IPS-18a (cell line): ENCODE data around the gene ADAMTS3.

ENCODE experiments used
- H3K27ac ChIP-seq: one replicate; pipeline ENCODE4 v1.5.1; 2013; ENCODE audit warnings: low read length
- H3K27me3 ChIP-seq: one replicate; pipeline ENCODE4 v1.6.1; 2013; ENCODE audit warnings: mild to moderate bottlenecking, low read length; ENCODE audit not compliant: control insufficient read depth, insufficient read depth
- H3K36me3 ChIP-seq: one replicate; pipeline ENCODE4 v1.6.1; 2013; ENCODE audit warnings: low read depth, low read length; ENCODE audit not compliant: control insufficient read depth
- H3K4me1 ChIP-seq: one replicate; pipeline ENCODE4 v1.6.1; 2013; ENCODE audit warnings: low read depth, low read length; ENCODE audit not compliant: control insufficient read depth
- H3K4me3 ChIP-seq: one replicate; pipeline ENCODE4 v1.5.1; 2013; ENCODE audit warnings: low read length
- H3K9ac ChIP-seq: one replicate; pipeline ENCODE4 v1.6.1; 2013; ENCODE audit warnings: mild to moderate bottlenecking, low read length, moderate library complexity
- H3K9me3 ChIP-seq: one replicate; pipeline ENCODE4 v1.6.1; 2013; ENCODE audit warnings: low read depth, low read length; ENCODE audit not compliant: control insufficient read depth

The ADAMTS3 gene

DNA sequence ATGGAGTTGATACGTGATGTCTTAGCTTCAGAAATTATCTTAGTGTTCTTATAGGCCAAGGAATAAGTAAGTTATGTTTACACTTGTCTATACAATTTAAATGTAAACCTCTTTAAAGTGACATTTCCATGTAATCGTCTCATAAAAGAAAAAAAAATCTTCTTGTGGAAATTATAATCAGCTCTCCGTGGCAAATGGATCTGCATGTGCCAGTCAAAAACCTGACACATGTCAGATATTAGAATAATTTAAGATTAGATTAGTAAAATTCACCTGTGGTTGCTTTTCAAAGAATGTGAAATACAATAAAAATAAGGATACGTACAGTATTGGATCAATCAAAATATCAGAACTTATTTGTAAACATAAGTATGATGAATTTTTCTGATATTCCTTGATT, 263.9 kb downstream of the ADAMTS3 start:
- Histone ChIP-seq H3K27ac (no peak overlapping the region), H3K36me3 (no peaks in the 10 kb centered on the region), H3K4me3 (no peak overlapping the region), H3K9me3 (no peaks in the 10 kb centered on the region), H3K27me3 (no peaks in the 10 kb centered on the region), H3K9ac (no peak overlapping the region), H3K4me1 (no peaks in the 10 kb centered on the region)

GRCh38 chr4:72302981-72303704, 265.9 kb downstream of the ADAMTS3 start:
- no peaks in the 10 kb centered on the region for H3K36me3 ChIP-seq
- H3K27me3 ChIP-seq: no peaks in the 10 kb centered on the region
- H3K9ac ChIP-seq: no peak overlapping the region
- H3K4me3 ChIP-seq: no peak overlapping the region
- no peaks in the 10 kb centered on the region for H3K4me1 ChIP-seq
- no peak overlapping the region for H3K27ac ChIP-seq
- no peaks in the 10 kb centered on the region for H3K9me3 ChIP-seq

DNA sequence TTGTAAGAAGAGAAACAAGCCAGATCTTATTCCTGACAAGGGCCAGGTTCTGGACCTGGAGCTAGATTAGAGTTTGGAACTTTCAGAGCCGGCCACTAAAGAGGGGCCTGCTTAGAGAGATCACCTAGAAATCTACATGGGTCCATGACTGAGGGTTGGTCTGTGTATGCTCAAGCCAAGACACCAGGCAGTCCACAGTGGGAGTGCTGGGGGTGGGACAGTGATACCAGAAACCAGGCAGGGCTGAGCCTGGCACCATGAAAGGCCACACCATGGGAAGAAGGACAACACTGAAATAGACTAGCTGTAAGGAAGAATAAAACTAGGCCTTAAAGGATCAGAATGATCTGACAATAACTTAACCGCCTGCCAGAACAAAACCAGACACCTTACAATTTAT, 267.3 kb downstream of the ADAMTS3 start:
- H3K9ac ChIP-seq: no peak overlapping the region

GRCh38 chr4:72300126-72300525, 268.9 kb downstream of the ADAMTS3 start:
- Histone ChIP-seq H3K4me3 (no peak overlapping the region), H3K9ac (no peak overlapping the region), H3K27me3 (no peaks in the 10 kb centered on the region), H3K27ac (no peak overlapping the region), H3K36me3 (no peaks in the 10 kb centered on the region), H3K9me3 (no peaks in the 10 kb centered on the region), H3K4me1 (no peaks in the 10 kb centered on the region)

More for the DNA sequence above, 267.3 kb downstream of the ADAMTS3 start:
- H3K4me1 ChIP-seq: no peaks in the 10 kb centered on the region
- no peak overlapping the region for H3K4me3 ChIP-seq
- no peaks in the 10 kb centered on the region for H3K9me3 ChIP-seq
- no peak overlapping the region for H3K27ac ChIP-seq
- H3K27me3 ChIP-seq: no peaks in the 10 kb centered on the region
- H3K36me3 ChIP-seq: no peaks in the 10 kb centered on the region

DNA sequence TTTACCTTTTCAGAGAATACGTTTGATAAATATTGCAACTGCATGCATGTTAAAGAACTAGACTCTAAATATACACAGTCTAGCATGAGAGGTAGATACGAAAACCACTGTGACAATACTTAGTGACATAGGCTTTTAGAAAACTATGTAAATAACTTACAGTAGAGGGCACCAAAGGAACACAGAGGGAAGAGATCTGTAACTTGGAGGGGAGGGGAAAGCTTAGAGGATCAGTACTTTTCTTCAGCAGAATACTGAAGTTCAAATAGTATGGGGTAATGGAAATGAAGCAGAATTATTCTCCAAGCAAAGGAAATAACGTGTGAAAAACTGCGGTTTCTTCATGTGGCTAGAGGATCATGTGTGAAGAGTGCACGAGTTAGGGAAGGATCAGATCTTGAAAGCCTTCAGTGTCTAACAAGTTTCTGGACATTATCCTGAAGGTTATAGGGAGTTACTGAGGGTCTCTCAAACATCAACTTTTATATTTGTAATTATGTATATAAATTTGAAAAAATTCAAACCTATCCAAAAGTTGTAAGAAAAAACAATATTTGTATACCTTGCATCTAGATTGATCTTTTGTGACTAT, 273.0 kb downstream of the ADAMTS3 start:
- no peak overlapping the region for H3K27ac ChIP-seq
- no peaks in the 10 kb centered on the region for H3K27me3 ChIP-seq
- H3K36me3 ChIP-seq: no peaks in the 10 kb centered on the region
- no peak overlapping the region for H3K4me3 ChIP-seq
- no peaks in the 10 kb centered on the region for H3K9me3 ChIP-seq
- H3K9ac ChIP-seq: no peak overlapping the region
- no peaks in the 10 kb centered on the region for H3K4me1 ChIP-seq

GRCh38 chr4:72290737-72291136, 278.3 kb downstream of the ADAMTS3 start:
- Histone ChIP-seq H3K36me3 (no peaks in the 10 kb centered on the region), H3K27ac (no peak overlapping the region), H3K9ac (no peak overlapping the region), H3K27me3 (no peaks in the 10 kb centered on the region), H3K4me1 (no peaks in the 10 kb centered on the region), H3K9me3 (no peaks in the 10 kb centered on the region), H3K4me3 (no peak overlapping the region)

DNA sequence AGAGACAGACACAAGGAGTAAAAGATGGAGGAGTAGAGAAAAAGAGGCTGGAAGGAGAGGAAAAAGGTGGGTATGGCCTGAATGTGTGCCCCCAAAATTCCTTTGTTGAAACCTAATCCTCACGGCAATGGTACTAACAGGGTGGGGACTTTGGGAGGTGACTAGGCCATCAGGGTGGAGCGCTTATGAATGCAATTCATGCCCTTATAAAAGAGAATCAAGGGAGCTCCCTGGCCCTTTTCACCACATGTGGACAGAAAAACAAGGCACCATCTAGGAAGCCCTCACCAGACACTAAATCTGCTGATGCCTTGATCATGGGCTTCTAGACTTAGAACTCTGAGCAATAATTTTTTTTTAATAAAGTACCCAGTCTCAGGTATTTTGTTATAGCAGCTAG, 282.1 kb downstream of the ADAMTS3 start:
- no peak overlapping the region for H3K9ac ChIP-seq
- H3K27me3 ChIP-seq: no peaks in the 10 kb centered on the region
- no peak overlapping the region for H3K4me3 ChIP-seq
- H3K4me1 ChIP-seq: no peaks in the 10 kb centered on the region
- no peak overlapping the region for H3K27ac ChIP-seq
- no peaks in the 10 kb centered on the region for H3K9me3 ChIP-seq
- no peaks in the 10 kb centered on the region for H3K36me3 ChIP-seq

DNA sequence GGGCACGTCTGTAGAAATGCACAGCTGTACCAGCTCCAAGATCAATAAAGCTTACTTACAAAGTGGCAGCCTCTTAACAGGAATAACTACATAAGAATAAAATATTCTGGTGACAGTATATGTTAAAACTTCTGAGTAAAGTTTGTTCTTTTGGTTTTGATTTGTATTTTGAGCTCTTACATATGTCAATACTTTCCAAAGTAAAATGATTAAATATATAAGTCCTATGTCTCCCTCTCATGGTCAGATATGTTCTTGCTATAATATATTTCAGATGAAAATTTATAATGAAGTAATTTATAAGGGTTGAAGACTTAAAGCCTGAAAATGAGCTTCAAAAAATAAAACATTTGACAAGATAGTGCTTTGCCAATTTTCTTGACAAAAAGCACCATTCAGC, 282.8 kb downstream of the ADAMTS3 start:
- Histone ChIP-seq H3K27ac (no peak overlapping the region), H3K9me3 (no peaks in the 10 kb centered on the region), H3K4me1 (no peaks in the 10 kb centered on the region), H3K36me3 (no peaks in the 10 kb centered on the region), H3K4me3 (no peak overlapping the region), H3K9ac (no peak overlapping the region), H3K27me3 (no peaks in the 10 kb centered on the region)

DNA sequence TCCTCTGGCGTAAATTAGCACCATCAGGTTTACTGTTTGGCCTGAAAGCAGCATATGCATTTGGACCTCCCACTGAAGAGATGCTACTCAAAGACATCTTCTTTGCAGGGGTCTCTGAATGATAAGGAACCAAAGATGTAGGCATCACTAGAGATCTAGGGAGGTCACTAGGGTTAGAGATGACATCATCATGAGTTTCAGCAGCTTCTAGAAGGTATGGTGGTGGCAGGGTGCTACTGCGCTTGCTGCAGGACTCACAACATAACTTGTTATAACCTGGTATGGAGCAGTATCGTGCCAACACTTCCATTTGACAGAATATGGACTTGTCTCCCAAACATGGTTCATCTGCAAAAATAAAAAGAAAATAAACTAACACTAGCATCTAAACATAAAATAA, 285.7 kb downstream of the ADAMTS3 start:
- Histone ChIP-seq H3K36me3 (no peaks in the 10 kb centered on the region), H3K4me3 (no peak overlapping the region), H3K9me3 (no peaks in the 10 kb centered on the region), H3K27ac (no peak overlapping the region), H3K4me1 (no peaks in the 10 kb centered on the region), H3K9ac (no peak overlapping the region), H3K27me3 (no peaks in the 10 kb centered on the region)

- Histone ChIP-seq H3K27me3 (no peaks in the 10 kb centered on the region), H3K4me3 (no peak overlapping the region)
Observed at GRCh38 chr4:72280252-72280651, 288.8 kb downstream of the ADAMTS3 start.

GRCh38 chr4:72275381-72275780, 293.6 kb downstream of the ADAMTS3 start:
- H3K9me3 ChIP-seq: peaks cover 4% of the 10 kb centered on the region
- H3K4me3 ChIP-seq: no peak overlapping the region
- no peak overlapping the region for H3K27ac ChIP-seq

More at GRCh38 chr4:72280252-72280651, 288.8 kb downstream of the ADAMTS3 start:
- H3K36me3 ChIP-seq: no peaks in the 10 kb centered on the region
- H3K27ac ChIP-seq: no peak overlapping the region
- H3K4me1 ChIP-seq: no peaks in the 10 kb centered on the region
- no peak overlapping the region for H3K9ac ChIP-seq
- no peaks in the 10 kb centered on the region for H3K9me3 ChIP-seq

GRCh38 chr4:72274251-72274650, 294.8 kb downstream of the ADAMTS3 start:
- no peak overlapping the region for H3K9ac ChIP-seq
- H3K4me3 ChIP-seq: no peak overlapping the region
- no peaks in the 10 kb centered on the region for H3K4me1 ChIP-seq
- no peaks in the 10 kb centered on the region for H3K36me3 ChIP-seq
- no peak overlapping the region for H3K27ac ChIP-seq
- H3K27me3 ChIP-seq: no peaks in the 10 kb centered on the region
- peaks cover 4% of the 10 kb centered on the region for H3K9me3 ChIP-seq

More at GRCh38 chr4:72275381-72275780, 293.6 kb downstream of the ADAMTS3 start:
- Histone ChIP-seq H3K27me3 (no peaks in the 10 kb centered on the region), H3K36me3 (no peaks in the 10 kb centered on the region), H3K4me1 (no peaks in the 10 kb centered on the region), H3K9ac (no peak overlapping the region)
